ENCODE results near the gene RHPN2.
"Not testable (repeated sequence)": the region's sequence is repeated elsewhere in the genome, so short reads cannot be mapped to it uniquely, and the experiment has no call there.

Gene RHPN2

DNA sequence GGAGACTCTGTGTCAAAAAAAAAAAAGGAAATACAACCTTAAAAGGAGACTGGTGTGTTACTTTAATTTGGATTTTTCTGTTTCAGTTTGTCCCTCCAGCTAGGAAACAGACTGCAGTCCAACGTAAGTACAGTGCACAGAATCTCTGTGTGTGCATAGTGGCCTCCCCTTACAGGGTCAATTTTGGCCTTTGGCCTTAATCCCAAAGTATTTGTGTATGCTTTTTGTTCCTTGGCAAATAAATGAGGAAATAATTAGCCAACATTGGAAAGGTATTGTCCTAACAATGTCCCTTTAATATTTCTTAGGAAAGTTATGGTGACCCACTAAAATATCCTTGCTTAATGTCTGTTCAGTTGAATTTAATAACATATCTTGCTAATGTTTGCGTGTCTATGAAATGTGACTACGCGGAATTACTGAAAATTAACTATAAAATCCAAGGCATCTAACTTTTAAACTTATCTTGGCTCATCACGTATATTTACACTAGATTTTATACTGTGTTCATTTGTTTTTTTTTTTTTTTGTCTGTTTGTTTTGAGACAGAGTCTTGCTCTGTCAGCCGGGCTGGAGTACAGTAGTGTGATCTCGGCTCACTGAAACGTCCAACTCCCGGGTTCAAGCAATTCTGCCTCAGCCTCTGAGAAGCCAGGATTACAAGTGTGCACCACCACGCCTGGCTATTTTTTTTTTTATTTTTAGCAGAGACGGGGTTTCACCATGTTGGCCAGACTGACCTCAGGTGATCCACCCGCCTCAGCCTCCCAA is 39.0 kb downstream of the RHPN2 start:
- not testable (repeated sequence) for DNase-seq

DNA sequence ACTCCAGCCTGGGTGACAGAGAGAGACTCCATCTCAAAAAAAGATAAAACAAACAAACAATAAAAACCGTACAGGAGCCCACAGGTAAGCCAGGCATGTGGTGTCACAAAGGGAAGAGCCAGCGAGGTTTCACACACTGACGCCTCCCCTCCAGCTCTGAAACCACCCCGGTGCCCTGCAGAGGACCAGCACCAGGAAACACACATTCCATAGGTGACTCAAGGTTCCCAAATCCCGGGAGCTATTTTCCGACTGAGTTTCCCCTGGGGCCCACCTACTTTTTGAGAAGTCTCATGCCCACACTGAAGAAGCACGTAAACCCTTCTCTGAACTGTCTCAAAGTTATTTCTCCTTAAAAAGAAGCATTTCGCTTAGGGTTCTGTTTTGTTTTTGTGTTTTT is 40.3 kb downstream of the RHPN2 start:
- DNase-seq, result no peak

DNA sequence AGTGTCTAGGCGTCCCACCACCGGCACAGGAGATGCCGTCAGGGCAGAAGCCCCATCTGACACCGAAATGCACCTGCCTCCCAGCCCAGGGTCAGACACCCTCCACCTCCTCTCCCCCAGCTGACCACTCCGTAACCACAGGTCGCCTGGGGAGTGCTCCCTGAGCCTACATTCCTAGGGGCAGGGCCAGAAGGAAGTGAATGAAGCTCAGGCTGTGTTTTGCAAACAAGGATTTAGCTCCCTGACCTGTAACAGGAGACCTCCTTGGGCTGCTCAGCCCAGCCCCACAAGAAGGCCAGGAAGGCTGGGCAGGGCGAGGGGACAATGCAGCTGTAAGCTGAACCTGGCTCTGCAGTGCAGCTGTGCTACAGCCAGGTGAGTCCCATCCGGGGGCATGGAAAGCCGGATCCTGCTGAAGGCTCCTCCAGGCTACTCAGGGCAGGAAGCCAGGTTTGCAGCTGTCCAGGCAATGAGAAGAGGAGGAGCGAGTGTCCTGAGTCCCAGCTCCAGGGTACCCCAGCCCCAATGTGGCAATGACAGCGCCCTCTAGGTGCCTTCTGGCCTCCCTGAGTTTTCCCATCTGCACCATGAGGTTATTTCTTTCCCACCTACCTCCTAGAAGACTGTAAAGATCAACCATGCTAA is 42.1 kb downstream of the RHPN2 start:
- DNase-seq, result no peak

DNA sequence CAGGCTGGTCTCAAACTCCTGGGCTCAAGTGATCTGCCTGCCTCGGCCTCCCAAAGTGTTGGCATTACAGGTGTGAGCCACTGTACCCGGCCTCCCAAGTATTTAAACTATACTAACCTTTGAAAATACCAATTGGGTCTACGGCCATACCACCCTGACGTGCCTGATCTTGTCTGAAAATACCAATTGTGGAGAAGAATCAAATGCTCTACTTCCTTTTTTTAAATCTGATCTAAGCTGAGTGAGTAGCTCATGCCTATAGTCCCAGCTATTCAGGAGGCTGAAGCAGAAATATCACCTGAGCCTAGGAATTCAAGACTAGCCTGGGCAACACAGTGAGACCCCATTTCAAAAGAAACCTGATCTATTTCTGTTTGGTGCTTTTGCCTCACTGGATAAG is 53.8 kb downstream of the RHPN2 start:
- not testable (repeated sequence) for DNase-seq

DNA sequence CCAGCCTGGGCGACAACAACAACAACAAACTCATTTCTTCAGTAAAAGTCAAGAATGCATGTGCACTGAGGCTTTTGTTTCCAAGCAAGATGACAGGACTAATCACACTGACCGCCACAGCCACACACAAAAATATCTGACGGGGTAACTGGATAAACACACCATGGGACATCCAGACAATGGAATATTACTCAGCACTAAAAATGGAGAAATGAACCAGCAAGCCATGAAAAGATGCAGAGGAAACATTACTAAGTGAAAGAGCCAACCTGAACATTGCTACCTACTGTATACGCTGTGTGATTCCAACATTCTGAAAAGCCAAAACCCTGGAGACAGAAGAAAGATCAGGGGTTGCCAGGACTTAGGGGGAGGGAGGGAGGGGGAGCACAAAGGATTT is 56.0 kb downstream of the RHPN2 start:
- DNase-seq, result no peak

DNA sequence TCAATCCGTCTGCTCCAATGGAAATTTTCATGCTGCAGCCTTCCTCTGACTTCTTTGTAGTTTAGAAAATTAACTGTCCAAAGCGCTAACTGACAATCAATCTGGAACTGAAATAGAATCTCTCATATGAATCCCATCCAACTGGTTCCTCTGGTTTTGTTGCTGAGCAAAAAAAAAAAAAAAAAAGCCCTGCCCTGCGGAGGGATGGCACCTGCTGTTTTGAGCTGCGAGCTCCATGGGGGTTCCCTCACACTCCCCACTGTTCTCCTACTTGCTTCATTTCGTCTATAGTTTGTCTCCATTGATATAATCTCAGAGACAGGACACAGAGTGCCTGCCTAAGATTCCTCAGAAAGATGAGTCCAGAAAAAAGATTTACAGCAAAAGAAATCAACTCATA is 59.2 kb downstream of the RHPN2 start:
- DNase-seq, result no peak

DNA sequence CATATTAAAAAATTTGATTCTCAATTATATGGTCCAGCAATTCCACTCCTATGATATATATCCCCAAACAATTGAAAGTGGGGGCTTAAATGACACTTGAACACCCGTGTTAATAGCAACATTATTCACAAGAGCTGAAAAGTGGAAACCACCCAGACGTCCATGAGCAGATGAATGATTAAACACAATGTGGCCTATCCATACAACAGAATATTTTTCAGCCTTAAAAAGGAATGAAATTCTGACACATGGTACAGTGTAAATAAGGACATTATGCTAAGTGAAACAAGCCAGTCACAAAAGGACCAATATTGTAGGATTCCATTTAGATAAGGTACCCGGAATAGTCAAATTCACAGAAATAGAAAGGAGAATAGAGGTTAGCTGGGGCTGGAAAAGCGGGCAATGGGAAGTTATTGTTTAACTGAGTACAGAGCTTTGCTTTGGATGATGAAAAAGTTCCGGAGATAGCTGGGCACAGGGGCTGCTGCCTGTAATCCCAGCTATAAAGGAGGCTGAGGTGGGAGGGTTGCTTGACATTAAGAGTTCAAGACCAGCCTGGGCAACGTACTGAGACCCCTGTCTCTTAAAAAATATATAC is 61.2 kb downstream of the RHPN2 start:
- peak; percentile 23 for DNase-seq

DNA sequence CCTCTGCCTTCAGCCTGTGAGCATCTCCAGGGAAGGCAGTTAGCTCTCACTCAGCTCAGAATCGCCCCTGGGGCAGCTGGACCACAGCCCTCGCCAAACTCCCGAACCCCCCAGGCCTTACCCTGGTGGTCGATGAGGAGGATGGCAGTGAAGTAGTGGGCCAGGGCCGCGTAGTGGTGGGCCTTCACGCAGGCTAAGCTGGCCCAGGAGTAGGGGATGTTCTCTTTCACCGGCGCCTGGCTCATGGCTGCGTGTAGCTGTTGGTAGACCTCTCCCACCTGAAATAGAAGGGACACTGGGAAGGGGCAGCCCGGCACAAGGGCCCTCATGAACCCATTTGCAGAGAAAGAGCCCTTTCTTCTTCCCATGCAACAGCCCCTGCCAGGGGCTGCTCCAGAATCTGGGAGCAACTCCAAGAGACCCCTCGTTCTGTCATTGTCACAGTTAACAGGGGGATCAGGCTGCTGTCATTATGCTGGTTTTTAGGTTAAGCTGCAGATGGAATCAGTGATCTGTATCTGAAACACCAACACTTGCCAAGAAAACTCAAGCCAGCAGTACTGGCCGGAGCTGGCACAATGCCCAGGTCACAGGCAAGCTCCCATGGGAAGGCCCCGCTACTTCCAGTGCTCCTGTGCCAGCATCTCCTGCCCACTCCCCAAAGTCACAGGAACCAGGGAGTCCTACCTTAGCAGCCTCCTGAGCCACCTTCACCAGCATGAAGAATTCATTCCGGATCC is 62.4 kb downstream of the RHPN2 start:
- DNase-seq, result not testable (repeated sequence)

DNA sequence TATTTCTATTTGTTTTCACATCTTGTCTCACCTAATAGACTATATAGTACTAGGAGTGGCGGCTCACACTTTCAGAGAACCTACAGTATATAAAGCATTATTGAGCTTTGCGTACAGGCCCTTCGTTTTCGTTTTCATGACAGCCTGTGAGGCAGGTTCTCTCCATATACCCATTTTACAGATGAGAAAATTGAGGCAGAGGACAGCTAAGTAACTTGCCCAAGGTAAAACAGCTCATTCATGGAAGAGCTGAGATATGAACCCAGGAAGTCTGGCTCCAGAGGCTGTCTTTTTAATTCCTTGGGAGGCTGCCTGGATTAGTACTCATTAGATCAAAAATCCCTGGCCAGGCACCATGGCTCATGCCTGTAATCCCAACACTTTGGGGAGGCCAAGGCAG is 63.8 kb downstream of the RHPN2 start:
- no peak for DNase-seq

DNA sequence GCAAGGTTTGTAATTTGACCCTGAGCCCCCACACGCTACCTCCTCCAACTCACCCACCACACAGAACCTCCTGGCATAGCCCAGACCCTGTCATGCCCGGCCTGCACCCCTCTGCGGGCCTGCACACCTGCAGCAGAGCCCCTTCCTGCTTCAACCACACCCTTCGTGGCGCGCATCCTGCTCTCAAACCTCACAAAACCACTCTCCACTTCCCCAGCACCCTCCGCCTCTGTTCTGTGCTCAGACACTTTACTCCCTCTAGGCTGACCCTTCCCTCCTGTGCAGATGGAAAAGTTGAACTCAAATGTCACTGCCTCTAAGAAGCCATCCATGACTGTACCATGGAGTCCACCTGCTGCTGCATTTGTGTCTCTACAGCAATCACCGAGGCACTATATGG is 64.2 kb downstream of the RHPN2 start:
- no peak for DNase-seq

DNA sequence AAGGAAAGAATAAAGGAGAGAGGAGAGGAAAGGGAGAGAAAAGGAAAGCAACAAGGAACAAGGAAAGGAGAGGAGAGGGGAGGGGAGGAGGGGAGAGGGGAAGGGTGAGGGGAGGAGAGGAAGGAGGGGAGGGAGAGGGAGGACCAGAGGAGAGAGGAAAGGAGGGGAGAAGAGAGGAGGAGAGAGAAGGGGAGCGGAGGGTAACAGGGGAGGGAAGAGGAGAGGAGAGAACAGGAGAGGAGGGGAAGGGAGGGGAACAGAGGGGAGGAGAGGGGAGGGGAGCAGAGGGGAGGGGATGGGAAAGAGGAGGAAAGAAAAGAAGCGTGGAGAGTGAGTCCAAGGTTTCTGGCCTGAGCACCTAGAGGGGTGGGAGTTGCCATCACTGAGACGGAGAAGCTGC is 66.0 kb downstream of the RHPN2 start:
- DNase-seq, result no peak

DNA sequence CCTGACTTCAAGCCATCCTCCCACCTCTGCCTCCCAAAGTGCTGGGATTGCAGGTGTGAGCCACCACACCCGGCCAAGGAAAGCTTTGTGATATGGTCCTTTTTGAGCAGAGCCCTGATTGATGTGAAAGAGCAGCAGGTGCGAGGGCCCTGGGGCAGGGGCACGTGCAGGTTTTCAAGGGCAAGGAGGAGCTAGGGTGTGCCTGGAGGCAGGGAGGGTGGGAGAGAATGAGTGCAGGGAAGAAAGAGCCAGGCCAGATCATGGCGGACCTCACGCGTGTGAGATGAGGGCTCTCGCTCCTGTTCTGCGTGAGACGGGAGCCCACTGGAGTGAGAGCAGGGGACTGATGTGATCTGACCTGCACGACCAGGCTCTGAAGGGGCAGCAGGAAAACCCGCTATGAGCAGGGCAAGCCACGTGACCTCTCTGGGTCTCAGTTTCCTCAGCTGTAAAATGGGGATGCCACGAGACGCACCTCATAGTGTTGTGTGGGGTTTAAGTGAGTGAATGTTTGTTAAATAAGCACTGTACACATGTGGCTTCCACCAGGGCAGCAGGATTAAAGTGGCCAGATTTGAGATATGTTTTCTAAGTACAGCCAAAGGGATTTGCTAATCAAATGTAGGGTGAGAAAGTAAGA is 66.9 kb downstream of the RHPN2 start:
- no peak for DNase-seq

DNA sequence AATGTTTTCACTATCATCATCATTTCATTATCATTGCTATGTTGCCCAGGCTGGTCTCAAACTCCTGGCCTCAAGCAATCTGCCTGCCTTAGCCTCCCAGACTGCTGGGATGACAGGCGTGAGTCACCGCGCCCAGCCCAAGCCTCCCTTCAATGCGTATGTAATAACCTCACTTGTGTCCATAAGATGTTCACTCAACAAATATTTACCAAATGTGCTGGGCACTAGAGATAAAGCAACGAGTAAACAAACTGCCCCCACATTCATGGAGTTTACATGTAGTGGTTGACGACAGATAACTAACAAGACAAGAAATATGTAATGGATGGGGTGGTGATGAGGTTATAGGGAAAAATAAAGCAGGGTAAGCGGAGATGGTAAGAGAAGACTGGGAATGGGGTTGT is 67.6 kb downstream of the RHPN2 start:
- not testable (repeated sequence) for DNase-seq

DNA sequence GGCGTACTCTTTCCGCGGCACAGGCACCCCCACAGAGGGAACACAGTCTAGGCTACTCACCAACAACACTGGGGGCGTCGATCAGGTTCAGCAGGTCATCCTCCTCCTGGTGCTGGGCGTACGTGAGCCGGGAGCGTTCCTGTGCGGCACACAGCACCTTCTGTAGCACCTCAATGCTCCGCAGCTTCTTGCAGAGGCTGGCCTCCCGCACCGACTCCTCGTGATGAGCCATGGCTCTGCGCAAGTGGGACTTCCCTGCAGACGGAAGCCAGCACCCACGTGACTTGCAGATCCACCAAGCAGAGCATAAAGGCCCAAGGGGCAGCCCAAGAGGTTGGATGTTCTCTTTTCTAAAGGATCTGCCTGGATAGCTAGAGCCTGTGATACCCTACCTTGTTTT is 68.7 kb downstream of the RHPN2 start:
- not testable (repeated sequence) for DNase-seq

DNA sequence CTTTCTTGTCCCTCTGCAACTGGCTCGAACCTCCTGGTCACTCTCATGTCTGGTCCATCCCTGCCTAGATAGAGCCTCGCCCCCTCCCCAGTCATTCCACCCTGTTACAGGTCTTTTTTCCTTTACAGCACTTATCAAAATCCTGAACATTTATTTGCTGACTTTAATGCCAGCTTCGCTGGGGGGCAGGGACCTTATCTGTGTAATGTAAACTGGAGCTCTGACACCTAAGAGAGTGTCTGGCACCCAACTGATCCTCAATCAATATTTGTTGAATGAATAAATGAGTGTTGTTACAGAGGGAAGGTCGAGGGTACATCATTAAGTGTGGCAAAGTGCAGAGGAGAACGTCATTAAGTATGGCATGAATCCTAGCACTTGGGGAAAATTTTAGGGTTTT is 76.0 kb downstream of the RHPN2 start:
- DNase-seq, result no peak

DNA sequence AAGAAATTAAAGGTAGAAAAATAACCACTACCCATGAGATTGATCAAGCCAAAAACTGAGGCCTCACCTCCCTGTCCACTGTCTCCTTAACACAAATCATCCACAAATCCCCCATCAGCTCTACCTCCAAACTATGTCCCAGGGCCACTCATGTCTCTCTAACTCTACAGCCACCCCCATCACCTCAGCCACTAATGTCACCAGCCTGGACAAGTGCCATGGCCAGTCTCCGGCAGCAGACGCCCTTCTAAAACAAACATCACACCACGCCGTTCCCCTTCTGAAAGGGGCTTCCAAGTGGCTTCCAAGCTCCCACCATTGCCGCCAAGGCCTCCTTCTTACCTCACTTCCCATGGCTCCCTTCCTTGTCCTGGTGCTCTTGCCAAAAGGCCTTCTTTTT is 76.4 kb downstream of the RHPN2 start:
- not testable (repeated sequence) for DNase-seq

DNA sequence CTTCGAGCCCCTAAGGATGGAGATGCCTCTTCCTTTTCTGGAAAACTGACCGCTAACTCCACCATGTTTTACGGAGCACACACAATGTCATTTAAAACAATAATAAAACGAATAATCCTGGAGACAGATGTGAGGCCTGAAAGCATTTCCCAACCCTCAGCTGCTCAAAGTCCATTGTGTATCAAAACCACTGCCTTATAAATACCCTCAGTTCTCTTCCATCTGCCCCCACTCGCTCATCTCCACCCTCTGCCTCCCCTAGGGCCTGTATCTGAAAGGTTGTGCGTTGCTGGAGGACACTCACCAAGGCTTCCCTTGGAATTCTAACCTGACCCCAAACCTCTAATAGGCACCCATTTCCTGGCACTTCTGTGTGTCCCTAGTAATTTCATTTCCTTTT is 82.2 kb downstream of the RHPN2 start:
- not testable (repeated sequence) for DNase-seq

DNA sequence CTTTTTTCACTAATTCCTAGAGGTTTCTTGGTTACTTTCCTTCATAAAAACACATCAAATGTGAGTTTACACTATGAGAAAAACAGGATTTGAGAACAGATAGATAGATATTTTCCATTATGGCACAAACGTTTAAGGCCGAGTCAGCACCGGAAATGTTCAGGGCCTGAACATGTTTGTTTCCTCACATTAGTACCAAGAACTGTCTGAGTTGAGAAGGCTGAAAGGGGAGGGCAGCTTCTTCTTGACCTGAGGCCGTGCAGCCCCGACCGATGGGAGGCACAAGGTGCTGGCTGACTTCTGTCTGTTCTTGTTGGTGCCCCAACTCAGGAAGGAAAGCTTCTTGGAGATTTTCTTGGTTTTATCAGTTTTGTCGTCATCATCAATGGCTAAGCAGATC is 84.9 kb downstream of the RHPN2 start:
- not testable (repeated sequence) for DNase-seq

DNA sequence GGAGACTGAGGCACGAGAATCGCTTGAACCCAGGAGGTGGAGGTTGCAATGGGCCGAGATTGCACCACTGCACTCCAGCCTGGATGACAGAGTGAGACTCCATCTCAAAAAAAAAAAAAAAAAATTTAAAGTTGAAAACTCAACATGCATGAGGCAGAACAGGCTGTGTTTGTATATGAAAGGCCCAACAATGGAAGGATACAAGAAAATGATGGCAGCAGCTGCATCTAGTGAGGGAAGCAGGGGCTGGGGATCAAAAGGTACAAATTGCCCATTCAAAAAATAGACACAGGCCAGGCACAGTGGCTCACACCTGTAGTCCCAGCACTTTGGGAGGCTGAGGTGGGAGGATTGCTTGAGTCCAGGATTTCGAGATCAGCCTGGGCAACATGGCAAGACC is 86.9 kb downstream of the RHPN2 start:
- DNase-seq, result not testable (repeated sequence)

DNA sequence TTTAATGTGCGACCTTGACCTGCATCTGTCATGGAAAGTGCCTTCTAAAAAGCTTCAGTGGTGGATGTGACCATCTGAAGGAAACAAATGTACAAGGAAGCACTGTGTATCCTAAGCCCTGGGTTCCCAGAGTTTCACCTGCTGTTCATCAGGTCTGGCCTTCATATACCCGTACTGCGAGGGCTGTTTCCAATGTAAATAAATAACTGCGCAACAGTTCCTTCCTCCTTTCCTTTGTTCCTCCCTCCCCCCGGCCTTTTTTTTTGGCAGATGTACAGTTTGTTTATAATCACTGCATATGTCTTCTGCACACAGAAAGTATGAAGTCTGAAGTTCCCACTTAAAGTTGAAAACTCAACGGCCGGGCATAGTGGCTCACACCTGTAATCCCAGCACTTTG is 87.4 kb downstream of the RHPN2 start:
- no peak for DNase-seq

DNA sequence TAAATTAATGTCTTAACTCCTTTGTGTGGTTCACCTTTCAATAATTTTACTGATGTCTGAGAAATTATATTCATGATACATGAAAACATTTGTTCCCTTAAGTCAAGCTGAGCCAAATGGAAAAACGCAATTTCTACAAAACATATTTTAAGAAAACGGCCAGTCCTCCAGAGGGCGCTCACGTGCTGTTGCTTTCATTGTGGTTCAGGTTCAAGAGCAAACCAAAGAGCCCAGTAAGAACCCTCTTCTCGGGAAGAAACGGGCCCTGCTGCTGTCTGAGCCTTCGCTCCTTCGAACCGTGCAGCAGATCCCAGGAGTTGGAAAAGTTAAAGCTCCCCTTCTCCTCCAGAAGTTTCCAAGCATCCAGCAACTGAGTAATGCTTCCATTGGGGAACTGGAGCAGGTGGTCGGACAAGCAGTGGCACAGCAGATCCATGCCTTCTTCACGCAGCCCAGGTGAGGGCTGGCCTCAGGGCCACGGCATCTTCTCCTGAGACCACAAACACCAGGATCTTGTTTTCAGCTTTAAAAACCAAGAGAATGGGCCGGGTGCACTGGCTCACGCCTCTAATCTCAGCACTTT is 88.4 kb downstream of the RHPN2 start:
- DNase-seq, result peak; percentile 39

DNA sequence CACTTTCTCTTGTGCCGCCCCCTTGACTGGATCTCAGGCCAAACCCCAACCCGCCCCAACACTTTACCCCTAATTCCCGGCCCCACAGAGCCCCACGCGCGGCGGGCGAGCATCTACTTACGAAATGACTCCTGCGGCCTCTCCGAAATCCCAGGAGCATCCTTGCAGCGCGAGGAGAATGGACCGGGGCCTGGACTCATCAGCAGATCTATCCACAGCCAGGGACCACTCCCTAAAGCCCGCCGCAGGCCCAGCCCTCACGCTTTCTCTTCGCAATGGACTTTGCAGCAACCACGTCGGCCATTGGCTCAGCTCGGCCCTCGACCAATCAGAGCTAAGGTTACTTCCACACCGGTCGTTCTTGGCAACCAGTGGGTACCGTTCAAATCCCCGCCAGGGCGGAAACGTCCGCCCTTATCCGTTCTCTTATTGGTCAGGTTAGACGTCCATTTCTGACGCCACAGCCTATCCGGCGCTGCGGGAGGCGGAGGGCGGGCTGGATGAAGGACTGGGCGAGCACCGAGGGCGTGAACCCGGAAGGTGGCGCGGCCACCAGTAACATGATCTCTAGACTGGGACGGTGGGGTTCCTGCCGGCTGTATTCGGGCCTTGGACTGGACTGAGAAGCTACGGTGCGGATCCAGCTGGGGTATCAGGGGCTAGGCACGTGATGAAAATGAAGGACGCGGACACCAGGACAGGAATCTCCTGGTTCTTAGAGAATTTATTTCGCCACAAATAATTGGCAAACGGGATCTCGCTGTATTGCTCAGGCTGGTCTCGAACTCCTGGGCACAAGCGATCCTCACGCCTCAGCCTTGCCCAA is 92.8 kb downstream of the RHPN2 start, which contains the start of the genes CEP89 and FAAP24:
Gene CEP89, minus strand, starts transcription at position 244 of the 826 bp plus-strand sequence. Its CDS starts 84 bp downstream, at position 160.
Gene FAAP24, plus strand, starts transcription at position 528 of the 826 bp plus-strand sequence. CDS start 955 bp downstream, outside the sequence.
- peak; percentile 99 for DNase-seq
